Mucosa of stomach (tissue), 1 donor: ENCODE measurements around the gene FOSB.
A peak's percentile ranks its signal among the peaks of the same experiment; 100 is the strongest.

ENCODE experiments used
- H3K27me3 ChIP-seq: one replicate; pipeline ENCODE4 v1.7.0; 2013; ENCODE audit warnings: mild to moderate bottlenecking, low read length; ENCODE audit not compliant: control insufficient read depth, insufficient read depth
- H3K36me3 ChIP-seq: one replicate; pipeline ENCODE4 v1.7.0; 2013; ENCODE audit warnings: low read length; ENCODE audit not compliant: control insufficient read depth, insufficient read depth
- H3K4me1 ChIP-seq: one replicate; pipeline ENCODE4 v1.7.0; 2013; ENCODE audit warnings: mild to moderate bottlenecking, low read length; ENCODE audit not compliant: control insufficient read depth, insufficient read depth
- H3K4me3 ChIP-seq: one replicate; pipeline ENCODE4 v1.7.0; 2013; ENCODE audit warnings: low read length
- H3K9ac ChIP-seq: one replicate; pipeline ENCODE4 v1.7.0; 2013; ENCODE audit warnings: mild to moderate bottlenecking, low read length, moderate library complexity
- H3K9me3 ChIP-seq: one replicate; pipeline ENCODE4 v1.7.0; 2013; ENCODE audit warnings: mild to moderate bottlenecking, low read length, moderate library complexity; ENCODE audit not compliant: control insufficient read depth
- donor health status: Pancreatic carcinoma.

The FOSB gene

GRCh38 chr19:45496349-45496953 lies 28.7 kb downstream of the FOSB start:
- H3K9ac ChIP-seq: peak overlapping the region; percentile 39
- H3K9me3 ChIP-seq: no peaks in the 10 kb centered on the region
- peaks cover 37% of the 10 kb centered on the region for H3K27me3 ChIP-seq
- no peaks in the 10 kb centered on the region for H3K36me3 ChIP-seq
- peak overlapping the region; percentile 50 for H3K4me3 ChIP-seq
- peaks cover 48% of the 10 kb centered on the region for H3K4me1 ChIP-seq

- no peaks in the 10 kb centered on the region for H3K36me3 ChIP-seq
- H3K4me3 ChIP-seq: no peak overlapping the region
- no peak overlapping the region for H3K9ac ChIP-seq
- no peaks in the 10 kb centered on the region for H3K9me3 ChIP-seq
- H3K27me3 ChIP-seq: peaks cover 35% of the 10 kb centered on the region
- peaks cover 39% of the 10 kb centered on the region for H3K4me1 ChIP-seq
Measured at GRCh38 chr19:45497791-45498190, 30.0 kb downstream of the FOSB start.

GRCh38 chr19:45498411-45499195 lies 30.8 kb downstream of the FOSB start, which contains the start of gene PPM1N:
TSS of gene PPM1N (plus strand) at chr19:45498443. CDS start at chr19:45498473, 30 bp downstream.
- H3K27me3 ChIP-seq: peaks cover 31% of the 10 kb centered on the region
- H3K9ac ChIP-seq: no peak within 1 kb of the TSS
- no peaks in the 10 kb centered on the region for H3K36me3 ChIP-seq
- H3K9me3 ChIP-seq: no peaks in the 10 kb centered on the region
- H3K4me3 ChIP-seq: peak within 1 kb of the TSS; percentile 34
- H3K4me1 ChIP-seq: peaks cover 31% of the 10 kb centered on the region

GRCh38 chr19:45499196-45500180 lies 31.7 kb downstream of the FOSB start:
- no peak overlapping the region for H3K4me3 ChIP-seq

GRCh38 chr19:45500918-45501729 lies 33.3 kb downstream of the FOSB start:
- Histone ChIP-seq H3K9ac (no peak overlapping the region), H3K36me3 (no peaks in the 10 kb centered on the region), H3K4me3 (no peak overlapping the region), H3K9me3 (no peaks in the 10 kb centered on the region), H3K27me3 (peaks cover 17% of the 10 kb centered on the region), H3K4me1 (peaks cover 44% of the 10 kb centered on the region)

More at GRCh38 chr19:45499196-45500180, 31.7 kb downstream of the FOSB start:
- H3K27me3 ChIP-seq: peaks cover 26% of the 10 kb centered on the region
- no peak overlapping the region for H3K9ac ChIP-seq
- peaks cover 31% of the 10 kb centered on the region for H3K4me1 ChIP-seq
- H3K9me3 ChIP-seq: no peaks in the 10 kb centered on the region
- no peaks in the 10 kb centered on the region for H3K36me3 ChIP-seq

- Histone ChIP-seq H3K9me3 (no peaks in the 10 kb centered on the region), H3K4me3 (no peak overlapping the region), H3K36me3 (no peaks in the 10 kb centered on the region), H3K27me3 (peaks cover 12% of the 10 kb centered on the region), H3K9ac (no peak overlapping the region), H3K4me1 (peaks cover 42% of the 10 kb centered on the region)
Measured at GRCh38 chr19:45501730-45502014, 33.9 kb downstream of the FOSB start.

- Histone ChIP-seq H3K27me3 (peaks cover 12% of the 10 kb centered on the region), H3K4me3 (no peak overlapping the region), H3K4me1 (peaks cover 41% of the 10 kb centered on the region), H3K9ac (no peak overlapping the region), H3K9me3 (no peaks in the 10 kb centered on the region), H3K36me3 (no peaks in the 10 kb centered on the region)
Measured at GRCh38 chr19:45502111-45502510, 34.3 kb downstream of the FOSB start.

GRCh38 chr19:45503909-45504308 lies 36.1 kb downstream of the FOSB start:
- H3K9me3 ChIP-seq: no peaks in the 10 kb centered on the region
- H3K27me3 ChIP-seq: peaks cover 4% of the 10 kb centered on the region
- no peak overlapping the region for H3K4me3 ChIP-seq
- H3K4me1 ChIP-seq: peaks cover 25% of the 10 kb centered on the region
- no peaks in the 10 kb centered on the region for H3K36me3 ChIP-seq
- no peak overlapping the region for H3K9ac ChIP-seq

- Histone ChIP-seq H3K4me1 (peaks cover 23% of the 10 kb centered on the region), H3K4me3 (no peak overlapping the region), H3K9ac (peak overlapping the region; percentile 100), H3K9me3 (no peaks in the 10 kb centered on the region), H3K27me3 (no peaks in the 10 kb centered on the region), H3K36me3 (no peaks in the 10 kb centered on the region)
Measured at GRCh38 chr19:45505151-45505995, 37.6 kb downstream of the FOSB start.

- peaks cover 28% of the 10 kb centered on the region for H3K4me1 ChIP-seq
- peak overlapping the region; percentile 100 for H3K9ac ChIP-seq
- no peaks in the 10 kb centered on the region for H3K9me3 ChIP-seq
- peak overlapping the region; percentile 20 for H3K4me3 ChIP-seq
- no peaks in the 10 kb centered on the region for H3K36me3 ChIP-seq
- no peaks in the 10 kb centered on the region for H3K27me3 ChIP-seq
Measured at GRCh38 chr19:45505996-45506245, 38.1 kb downstream of the FOSB start.
